ENCODE data around the gene SLC10A7. TPM values are rescaled to one million over a fixed set of nuclear protein-coding genes. Genes with fewer than 3 reads are reported as not detected.

The SLC10A7 gene
- total and polyA plus RNA-seq, 2 of the 8 experiments (the other 6 are each of a cell fraction or from before 2014, with no cell fraction given), result 2.5 to 2.9 TPM

GRCh38 chr4:146246381-146246780 is 275.4 kb downstream of the SLC10A7 start:
- Histone ChIP-seq H3K23me2 (ENCODE audit: low read depth, low read length) (no peaks in the 10 kb centered on the region), H3K23ac (ENCODE audit: insufficient read length) (no peak overlapping the region), H3K79me1 (ENCODE audit: low read depth, low read length) (no peaks in the 10 kb centered on the region), H3K36me3 (ENCODE audit: control insufficient read depth in 2 of 4, insufficient read depth in 4 of 4, low read length in 3 of 4) (no peaks in the 10 kb centered on the region), H3K4me1 (replicated peaks in 1 of 4; ENCODE audit: control insufficient read depth in 3 of 4, insufficient read depth in 4 of 4, low read length in 3 of 4) (peaks cover 0 to 3% (median 0%) of the 10 kb centered on the region in 4 experiments; a peak in 1 of 7 replicates), H2AFZ (ENCODE audit: low read length) (no peak overlapping the region), H3K4ac (replicated peaks; ENCODE audit: insufficient read length, low read depth, low read length) (no peak overlapping the region), H3K4me2 (ENCODE audit: insufficient read depth in 1 of 2, low read depth in 2 of 2, low read length in 2 of 2) (no peak overlapping the region), H2BK12ac (ENCODE audit: low read depth, low read length) (no peak overlapping the region), H3K79me2 (ENCODE audit: control insufficient read depth in 1 of 2, insufficient read depth in 2 of 2, low read length in 2 of 2) (no peaks in the 10 kb centered on the region), H3K56ac (replicated peaks; ENCODE audit: insufficient read length, low read depth, low read length) (no peak overlapping the region), H2BK120ac (replicated peaks; ENCODE audit: low read depth, low read length) (no peak overlapping the region), H2BK20ac (ENCODE audit: low read length) (no peak overlapping the region), H3K4me3 (ENCODE audit: extremely low read depth in 1 of 4, insufficient read depth in 2 of 4, low read depth in 3 of 4, low read length in 4 of 4) (no peak overlapping the region), H4K20me1 (replicated peaks in 1 of 2; ENCODE audit: control insufficient read depth in 1 of 2, insufficient read depth in 2 of 2, low read length in 2 of 2) (no peaks in the 10 kb centered on the region), H3K27me3 (replicated peaks in 1 of 4; ENCODE audit: control insufficient read depth in 3 of 4, extremely low read depth in 1 of 4, insufficient read depth in 3 of 4, low read length in 3 of 4) (no peaks in the 10 kb centered on the region), H3K9me3 (ENCODE audit: insufficient read depth in 2 of 2, low read depth in 1 of 2, low read length in 1 of 2) (no peaks in the 10 kb centered on the region), H4K5ac (ENCODE audit: insufficient read length, low read depth, low read length) (no peak overlapping the region), H3K18ac (ENCODE audit: extremely low read depth, low read length) (no peak overlapping the region), H3K14ac (ENCODE audit: insufficient read length) (no peak overlapping the region), H3K9ac (replicated peaks in 1 of 4; ENCODE audit: extremely low read depth in 1 of 4, low read depth in 3 of 4, low read length in 3 of 4) (no peak overlapping the region), H3K27ac (ENCODE audit: low read depth, low read length) (no peak overlapping the region), H4K91ac (replicated peaks; ENCODE audit: insufficient read length, low read length) (no peak overlapping the region), H4K8ac (ENCODE audit: extremely low read depth, insufficient read depth, low read length) (no peak overlapping the region), H2BK15ac (ENCODE audit: low read length) (no peak overlapping the region), H2BK5ac (ENCODE audit: low read depth, low read length) (no peak overlapping the region), H2AK5ac (ENCODE audit: low read depth, low read length) (no peak overlapping the region)
- CTCF ChIA-PET (ENCODE audit: partially characterized antibody), result interaction anchor here (0.9 to 1.8 kb wide), 2 partner anchors 33 to 122 kb away, joined by 3 read pairs; no protein-coding TSS in a partner anchor
- POLR2A ChIA-PET (ENCODE audit: partially characterized antibody), result no interaction called here
- DNase-seq (ENCODE audit: low read depth in 1 of 2, low spot score in 2 of 2), result no peak
- no peak for FAIRE-seq
- 86% methylated on average over 6 of the region's 6 CpGs; no CpG with 5 or more reads in 1 of the 2 experiments for WGBS, 2 experiments (ENCODE audit: extremely low coverage in 1 of 2, insufficient coverage in 1 of 2, insufficient read length in 1 of 2, insufficient replicate concordance in 2 of 2, low coverage in 1 of 2, low lambda C conversion rate in 2 of 2, missing lambda C conversion rate in 1 of 2)
- TF ChIP-seq CBX5 (IDR thresholded peaks at IDR 0.05; ENCODE audit: low read depth, low read length), result no peak
- no peak for TF ChIP-seq TAF7 (optimal IDR thresholded peaks at IDR 0.05; ENCODE audit: borderline replicate concordance, low read depth, low read length)
- TF ChIP-seq KDM4A (IDR thresholded peaks at IDR 0.05; ENCODE audit: low read depth, low read length, severe bottlenecking), result no peak
- no peak for TF ChIP-seq ZNF274 (IDR thresholded peaks at IDR 0.05; ENCODE audit: borderline replicate concordance, extremely low read depth, low read length)
